HepG2 (cell line): ENCODE data around the gene TXNRD2. TPM values are rescaled to one million over a fixed set of nuclear protein-coding genes. Genes with fewer than 3 reads are reported as not detected.

Source experiments
- KLF9 ChIP-seq: IDR thresholded peaks from 2 replicates; pipeline ENCODE4 v1.6.1; 2016; ENCODE audit warnings: low read depth
- MEF2D ChIP-seq: sonication (generic); formaldehyde crosslinking; IDR thresholded peaks from 2 replicates; pipeline ENCODE4 v1.5.1; 2020; ENCODE audit warnings: mild to moderate bottlenecking, missing genetic modification reagents
- MLXIP ChIP-seq: sonication (generic); formaldehyde crosslinking; IDR thresholded peaks from 2 replicates; pipeline ENCODE4 v1.9.0; 2021; ENCODE audit warnings: missing genetic modification reagents, borderline replicate concordance
- PRDM10 ChIP-seq: sonication (generic); formaldehyde crosslinking; IDR thresholded peaks from 2 replicates; pipeline ENCODE4 v1.4.0; 2020; ENCODE audit warnings: low read depth, missing genetic modification reagents
- PRPF4 ChIP-seq: fragments of 200-400 bp; formaldehyde crosslinking; IDR thresholded peaks from 2 replicates; pipeline ENCODE4 v1.6.1; 2016; ENCODE audit warnings: low read length, low read depth; ENCODE audit not compliant: poor library complexity, severe bottlenecking
- RNF219 ChIP-seq: sonication (generic); formaldehyde crosslinking; IDR thresholded peaks from 2 replicates; pipeline ENCODE4 v1.5.0; 2020; ENCODE audit warnings: mild to moderate bottlenecking, missing genetic modification reagents
- ZNF230 ChIP-seq: sonication (generic); formaldehyde crosslinking; IDR thresholded peaks from 2 replicates; pipeline ENCODE4 v1.4.0; 2020; ENCODE audit warnings: mild to moderate bottlenecking, missing genetic modification reagents
- ZNF33A ChIP-seq: sonication (generic); formaldehyde crosslinking; IDR thresholded peaks from 2 replicates; pipeline ENCODE4 v1.5.1; 2020; ENCODE audit warnings: missing genetic modification reagents, mild to moderate bottlenecking, moderate library complexity, borderline replicate concordance
- ZNF367 ChIP-seq: sonication (generic); formaldehyde crosslinking; IDR thresholded peaks from 2 replicates; pipeline ENCODE4 v1.4.0; 2020; ENCODE audit warnings: missing genetic modification reagents, borderline replicate concordance
- ZNF501 ChIP-seq: sonication (generic); formaldehyde crosslinking; IDR thresholded peaks from 2 replicates; pipeline ENCODE4 v1.5.1; 2020; ENCODE audit warnings: mild to moderate bottlenecking, moderate library complexity, missing genetic modification reagents
- ZNF616 ChIP-seq: sonication (generic); formaldehyde crosslinking; IDR thresholded peaks from 2 replicates; pipeline ENCODE4 v1.5.0; 2020; ENCODE audit warnings: low read depth, mild to moderate bottlenecking, missing genetic modification reagents
- ZNF782 ChIP-seq: sonication (generic); formaldehyde crosslinking; IDR thresholded peaks from 2 replicates; pipeline ENCODE4 v1.4.0; 2020; ENCODE audit warnings: missing genetic modification reagents, mild to moderate bottlenecking, borderline replicate concordance
- polyA plus RNA-seq, 8 experiments: library from polyadenylated mRNA; depleted of rRNA in 3 of 8; stranded (reverse) in 7 of 8; unstranded in 1 of 8; fragments of >200 nt; fragmentation: Illumina TruSeq in 4 of 8; extraction: Trizol in 4 of 8; gene quantifications; 2 replicates each; pipeline versions ENCODE4 v1.2.1 to v1.2.3, GENCODE V29; 2011 to 2016; ENCODE audit warnings: low read depth in 4 of 8, missing spikeins in 1 of 8, mixed read lengths in 1 of 8; ENCODE audit not compliant: insufficient read depth in 1 of 8
- total RNA-seq, 5 experiments: library from RNA; depleted of rRNA; stranded (reverse); fragments of >200 nt; fragmentation: Illumina TruSeq; extraction: Trizol; gene quantifications; 2 replicates each; pipeline ENCODE4 v1.2.3, GENCODE V29; 2016; ENCODE audit warnings: low read depth in 1 of 5
- TF ChIP-seq, protein P1 (sequence below): sonication (generic); formaldehyde crosslinking; IDR thresholded peaks from 2 replicates; pipeline ENCODE4 v1.5.0; 2020; ENCODE audit warnings: missing genetic modification reagents, mild to moderate bottlenecking, borderline replicate concordance
- TF ChIP-seq, protein P2 (sequence below): sonication (generic); formaldehyde crosslinking; IDR thresholded peaks from 2 replicates; pipeline ENCODE4 v1.8.0; 2022; ENCODE audit warnings: mild to moderate bottlenecking, missing genetic modification reagents, borderline replicate concordance

Gene TXNRD2
- total and polyA plus RNA-seq, 2 of the 13 experiments (the other 11 are each of a cell fraction or from before 2014, with no cell fraction given): 17.5 to 18.6 TPM

GRCh38 chr22:19892257-19892879 lies 49.2 kb downstream of the TXNRD2 start (continued):
- TF ChIP-seq MLXIP (CRISPR knock-in tag) (peak; percentile 90), ZNF367 (peak; percentile 94; the same call in 1 of the 2 replicates), ZNF616 (CRISPR knock-in tag) (peak; percentile 88; the same call in 1 of the 2 replicates), RNF219 (CRISPR knock-in tag) (no peak), PRDM10 (CRISPR knock-in tag) (no peak), ZNF230 (peak; percentile 98; the same call in 1 of the 2 replicates), KLF9 (CRISPR knock-in tag) (peak; percentile 95; the same call in 1 of the 2 replicates), MEF2D (CRISPR knock-in tag) (peak; percentile 96), ZNF782 (CRISPR knock-in tag) (no peak; the same call in 1 of the 2 replicates), ZNF501 (CRISPR knock-in tag) (peak; percentile 95), ZNF33A (CRISPR knock-in tag) (no peak), PRPF4 (no peak)
- TF ChIP-seq, protein P1, sequence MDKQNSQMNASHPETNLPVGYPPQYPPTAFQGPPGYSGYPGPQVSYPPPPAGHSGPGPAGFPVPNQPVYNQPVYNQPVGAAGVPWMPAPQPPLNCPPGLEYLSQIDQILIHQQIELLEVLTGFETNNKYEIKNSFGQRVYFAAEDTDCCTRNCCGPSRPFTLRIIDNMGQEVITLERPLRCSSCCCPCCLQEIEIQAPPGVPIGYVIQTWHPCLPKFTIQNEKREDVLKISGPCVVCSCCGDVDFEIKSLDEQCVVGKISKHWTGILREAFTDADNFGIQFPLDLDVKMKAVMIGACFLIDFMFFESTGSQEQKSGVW (CRISPR knock-in tag): peak; percentile 96; the same call in 1 of the 2 replicates
- TF ChIP-seq, protein P2, sequence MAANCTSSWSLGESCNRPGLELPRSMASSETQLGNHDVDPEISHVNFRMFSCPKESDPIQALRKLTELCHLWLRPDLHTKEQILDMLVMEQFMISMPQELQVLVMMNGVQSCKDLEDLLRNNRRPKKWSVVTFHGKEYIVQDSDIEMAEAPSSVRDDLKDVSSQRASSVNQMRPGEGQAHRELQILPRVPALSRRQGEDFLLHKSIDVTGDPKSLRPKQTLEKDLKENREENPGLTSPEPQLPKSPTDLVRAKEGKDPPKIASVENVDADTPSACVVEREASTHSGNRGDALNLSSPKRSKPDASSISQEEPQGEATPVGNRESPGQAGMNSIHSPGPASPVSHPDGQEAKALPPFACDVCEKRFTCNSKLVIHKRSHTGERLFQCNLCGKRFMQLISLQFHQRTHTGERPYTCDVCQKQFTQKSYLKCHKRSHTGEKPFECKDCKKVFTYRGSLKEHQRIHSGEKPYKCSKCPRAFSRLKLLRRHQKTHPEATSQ (CRISPR knock-in tag): peak; percentile 70; the same call in 1 of the 2 replicates
